HG02759 (cell line): ENCODE data around the gene MS4A10.

Source experiments
- ATAC-seq: cut with Tn5 transposase; IDR thresholded peaks from one replicate; pipeline ENCODE4 v1.9.1; 2021; ENCODE audit warnings: mild to moderate bottlenecking, moderate library complexity; ENCODE audit not compliant: unreplicated experiment

The MS4A10 gene

DNA sequence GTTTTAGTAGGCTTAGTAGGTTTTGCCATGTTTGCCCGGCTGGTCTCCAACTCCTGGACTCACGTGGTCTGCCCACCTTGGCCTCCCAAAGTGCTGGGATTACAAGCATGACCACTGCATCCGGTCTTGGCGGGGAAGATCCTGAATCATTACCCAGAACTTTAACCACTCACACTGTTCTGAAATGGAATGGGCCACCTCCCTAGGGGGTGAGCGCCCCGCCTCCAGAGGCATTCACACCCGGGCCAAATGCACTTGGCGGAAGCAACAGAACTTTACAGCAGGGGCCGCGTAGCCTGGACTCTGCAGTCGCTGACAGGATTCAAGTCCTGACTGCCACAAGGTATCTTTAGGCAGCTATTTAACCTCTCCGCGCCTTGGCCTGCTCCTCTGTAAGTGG, 62.1 kb downstream of the MS4A10 start:
- ATAC-seq: no peak

DNA sequence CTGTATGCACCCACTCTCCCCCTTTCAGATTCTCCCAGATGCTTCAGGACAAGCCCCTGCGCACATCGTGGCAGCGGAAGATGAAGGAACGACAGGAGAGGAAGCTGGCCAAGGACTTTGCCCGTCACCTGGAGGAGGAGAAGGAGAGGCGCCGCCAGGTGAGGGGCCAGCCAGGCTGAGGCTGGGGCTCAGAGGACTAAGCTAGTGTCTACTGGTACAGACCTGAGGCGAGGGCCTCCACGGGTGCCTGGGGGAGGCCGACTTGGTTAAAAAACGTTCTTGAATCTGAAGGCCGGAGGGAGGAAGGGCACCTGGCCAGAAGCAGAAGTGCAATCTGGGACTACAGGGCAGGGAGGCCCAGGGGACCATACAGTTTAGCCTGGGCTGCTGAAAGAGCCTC, 62.8 kb downstream of the MS4A10 start:
- no peak for ATAC-seq

DNA sequence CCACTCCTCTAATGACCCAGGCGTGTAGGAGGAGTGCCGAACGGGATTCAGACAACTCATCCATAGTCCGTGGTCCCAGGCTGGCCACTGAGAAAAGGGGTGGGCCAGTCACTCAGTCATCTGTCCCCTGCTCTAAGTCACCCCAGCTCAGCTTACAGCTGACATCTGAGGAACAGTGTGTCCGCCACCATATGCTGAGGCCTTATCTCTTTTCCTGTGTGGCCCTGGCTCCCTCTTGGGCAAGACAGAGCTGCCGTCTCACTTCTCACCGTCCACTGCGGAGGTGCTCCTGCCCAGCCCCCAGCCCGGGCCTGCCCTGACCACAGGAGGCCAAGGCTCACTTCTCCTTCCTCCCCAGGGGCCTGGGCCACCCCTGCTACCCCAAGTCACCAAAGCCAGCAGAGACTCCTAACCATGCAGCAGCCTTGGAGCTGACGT, 63.6 kb downstream of the MS4A10 start:
- no peak for ATAC-seq

DNA sequence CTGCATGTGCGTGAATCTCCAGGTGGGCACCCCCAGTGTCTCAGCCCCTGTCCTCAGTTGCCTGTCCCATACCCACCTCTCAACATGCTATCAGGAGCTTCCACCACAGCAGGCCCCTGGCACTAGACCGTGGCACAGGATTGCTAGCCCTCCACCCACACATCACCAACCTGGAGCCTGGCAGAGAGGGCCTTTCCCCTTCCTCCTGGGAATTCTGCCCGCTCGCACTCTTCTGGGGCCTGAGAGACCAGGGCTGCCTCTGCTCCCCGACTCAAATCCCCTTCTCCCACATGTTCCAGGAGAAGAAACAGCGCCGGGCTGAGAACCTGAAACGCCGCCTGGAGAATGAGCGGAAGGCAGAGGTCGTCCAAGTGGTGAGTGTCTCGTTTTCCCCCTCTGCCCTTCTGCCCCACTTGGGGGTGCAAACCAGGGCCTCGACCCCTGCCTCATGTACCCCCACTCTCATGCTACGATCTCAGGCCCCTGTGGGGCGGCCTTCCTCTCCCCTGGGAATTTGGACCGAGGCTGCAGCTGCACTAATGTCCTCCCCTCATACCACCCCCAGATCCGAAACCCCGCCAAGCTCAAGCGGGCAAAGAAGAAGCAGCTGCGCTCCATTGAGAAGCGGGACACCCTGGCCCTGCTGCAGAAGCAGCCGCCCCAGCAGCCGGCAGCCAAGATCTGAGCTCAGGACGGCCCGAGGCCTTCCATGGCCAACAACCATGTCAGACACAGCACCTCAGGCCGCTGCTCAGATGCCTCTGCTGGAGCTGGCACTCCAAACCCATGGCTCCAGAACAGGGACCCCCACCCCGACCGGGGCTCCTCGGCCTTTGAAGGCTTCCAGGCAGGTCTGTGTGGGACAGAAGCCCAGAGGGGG, 64.7 kb downstream of the MS4A10 start:
- ATAC-seq: no peak
